Keratinocyte (primary cell): Measurements from ENCODE around the gene ETV3. TPM values are rescaled to one million over a fixed set of nuclear protein-coding genes. Genes with fewer than 3 reads are reported as not detected.

Experiments
- DNase-seq: peaks from one replicate; pipeline ENCODE4 v3.0.0-alpha.2; 2011; ENCODE audit warnings: low read depth, missing footprints, low spot score
- FAIRE-seq: peaks from 2 replicates; lab custom pipeline; 2011; peaks lifted over from hg19 to GRCh38; lab: Jason Lieb, UNC
- H2AFZ ChIP-seq: 2 replicates; pipeline ENCODE4 v1.6.0; 2012; ENCODE audit warnings: low read length, control low read depth, inconsistent platforms; ENCODE audit not compliant: control insufficient read depth
- H3K27ac ChIP-seq: 2 replicates; pipeline ENCODE4 v1.5.1; 2011; ENCODE audit warnings: low read length; ENCODE audit not compliant: control insufficient read depth, insufficient read depth
- H3K27me3 ChIP-seq: 3 replicates; pipeline ENCODE4 v1.6.0; 2011; ENCODE audit warnings: low read length; ENCODE audit not compliant: control insufficient read depth, insufficient read depth; ENCODE audit errors: extremely low read depth
- H3K36me3 ChIP-seq, 2 experiments: 2 replicates in 1 of 2; 3 replicates in 1 of 2; pipeline ENCODE4 v1.5.1; 2011; ENCODE audit warnings: low read length in 2 of 2, mild to moderate bottlenecking in 1 of 2; ENCODE audit not compliant: control insufficient read depth in 2 of 2, insufficient read depth in 2 of 2; ENCODE audit errors: extremely low read depth in 1 of 2
- H3K4me1 ChIP-seq: 3 replicates; pipeline ENCODE4 v1.5.1; 2011; ENCODE audit warnings: low read length; ENCODE audit not compliant: control insufficient read depth, insufficient read depth; ENCODE audit errors: extremely low read depth
- H3K4me2 ChIP-seq: 3 replicates; pipeline ENCODE4 v1.6.0; 2011; ENCODE audit warnings: low read depth, low read length; ENCODE audit not compliant: control insufficient read depth, insufficient read depth; ENCODE audit errors: extremely low read depth
- H3K4me3 ChIP-seq, 3 experiments: fragments of 200-600 bp in 1 of 3; sonication (generic) in 1 of 3; 2 replicates in 2 of 3; 3 replicates in 1 of 3; pipeline ENCODE4 v1.5.1; 2011 to 2016; ENCODE audit warnings: low read length in 3 of 3, mild to moderate bottlenecking in 3 of 3, control low read depth in 2 of 3, inconsistent platforms in 1 of 3, low read depth in 1 of 3, mixed read lengths in 1 of 3, mixed run types in 1 of 3, moderate library complexity in 1 of 3; ENCODE audit not compliant: control insufficient read depth in 2 of 3, insufficient read depth in 2 of 3; ENCODE audit errors: extremely low read depth in 1 of 3
- H3K79me2 ChIP-seq: 2 replicates; pipeline ENCODE4 v1.6.0; 2012; ENCODE audit warnings: low read length; ENCODE audit not compliant: control insufficient read depth, insufficient read depth
- H3K9ac ChIP-seq: 3 replicates; pipeline ENCODE4 v1.6.0; 2011; ENCODE audit warnings: low read length; ENCODE audit not compliant: control insufficient read depth, insufficient read depth; ENCODE audit errors: extremely low read depth
- H3K9me1 ChIP-seq: 3 replicates; pipeline ENCODE4 v1.6.0; 2011; ENCODE audit warnings: low read length; ENCODE audit not compliant: control insufficient read depth, insufficient read depth; ENCODE audit errors: extremely low read depth
- H3K9me3 ChIP-seq: 2 replicates; pipeline ENCODE4 v1.5.1; 2012; ENCODE audit warnings: low read depth, low read length; ENCODE audit not compliant: control insufficient read depth
- H4K20me1 ChIP-seq: 3 replicates; pipeline ENCODE4 v1.6.0; 2011; ENCODE audit warnings: low read length; ENCODE audit not compliant: control insufficient read depth, insufficient read depth; ENCODE audit errors: extremely low read depth
- EZH2 ChIP-seq: IDR thresholded peaks from one replicate; pipeline ENCODE4 v1.6.1; 2012; ENCODE audit warnings: inconsistent platforms, mild to moderate bottlenecking, low read length, moderate library complexity
- dilution Hi-C: fragments of 300-500 bp; cut with MboI; formaldehyde crosslinking; loops from one replicate; pipeline ENCODE4 v1.7.0; 2020; ENCODE audit warnings: low sequenced_read_pairs; ENCODE audit not compliant: extremely low pct_ligation_motif_present
- polyA plus RNA-seq, 5 experiments: library from polyadenylated mRNA; depleted of rRNA in 3 of 5; stranded (reverse) in 3 of 5; stranded (forward) in 1 of 5; unstranded in 1 of 5; fragments of >200 nt; gene quantifications; 1 replicate in 1 of 5; 2 replicates in 3 of 5; 3 replicates in 1 of 5; pipeline versions ENCODE4 v1.2.1 to v1.2.3, GENCODE V29; 2011 to 2012; ENCODE audit warnings: missing spikeins in 2 of 5, low read depth in 1 of 5, low replicate concordance in 1 of 5
- TF ChIP-seq, protein P1 (sequence below), 3 experiments: IDR thresholded peaks in 1 of 3; conservative IDR thresholded peaks in 1 of 3; optimal IDR thresholded peaks in 1 of 3; 2 replicates in 2 of 3; 3 replicates in 1 of 3; pipeline versions ENCODE3 to v1.5.1; 2011; ENCODE audit warnings: low read length in 3 of 3, mild to moderate bottlenecking in 3 of 3, moderate library complexity in 2 of 3, control low read depth in 1 of 3, inconsistent platforms in 1 of 3; ENCODE audit not compliant: insufficient read depth in 2 of 3; ENCODE audit errors: extremely low read depth in 1 of 3

Gene ETV3
- polyA plus RNA-seq, 1 donor (not counting 4 experiments of a cell fraction or from before 2014, with no cell fraction given): 22.3 TPM

DNA sequence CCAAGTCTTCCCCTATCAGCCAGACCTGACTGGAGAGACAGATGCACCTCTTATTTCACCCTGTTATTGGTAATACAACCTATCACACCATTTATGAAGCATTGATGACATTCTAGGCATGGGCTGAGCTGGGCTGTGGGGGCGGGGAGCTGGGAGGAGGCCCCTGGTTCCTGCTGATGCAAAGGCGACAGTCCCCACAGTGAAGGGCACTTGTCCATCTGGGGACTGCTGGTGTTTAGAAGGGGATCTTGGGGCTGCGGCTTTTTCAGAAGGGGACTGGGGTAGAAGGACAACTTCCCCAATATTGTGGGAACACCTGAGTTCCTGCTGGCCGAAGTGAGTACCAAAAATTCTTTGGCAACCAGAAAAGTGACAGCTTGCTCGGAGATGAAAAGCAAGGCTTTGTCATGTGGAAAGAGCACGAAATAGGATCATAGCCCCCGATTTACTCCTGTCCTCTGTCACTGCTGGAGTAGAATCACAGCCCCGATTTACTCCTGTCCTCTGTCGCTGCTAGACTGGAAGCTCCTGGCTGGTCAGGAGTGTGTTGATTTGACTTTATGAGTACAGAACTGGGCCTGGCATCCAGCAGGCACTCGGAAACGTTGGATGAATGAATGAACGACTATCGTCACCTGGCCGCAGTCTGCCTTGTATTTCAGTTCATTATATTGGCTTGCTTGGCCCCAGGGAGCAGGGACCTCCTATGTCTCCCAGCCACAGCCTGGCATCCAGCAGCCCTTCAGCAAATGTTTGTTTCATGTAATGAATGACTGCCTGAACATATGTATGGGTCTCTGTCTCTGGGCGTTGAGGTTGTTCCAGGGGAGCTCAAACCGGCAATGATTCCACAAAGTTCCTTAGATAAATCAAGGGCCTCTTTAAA is 22.1 kb downstream of the ETV3 start:
- dilution Hi-C loops: no loop called here
- Histone ChIP-seq H4K20me1 (no peaks in the 10 kb centered on the region), H3K9me1 (no peaks in the 10 kb centered on the region), H3K9ac (no peak overlapping the region), H3K36me3 (no peaks in the 10 kb centered on the region), H3K79me2 (no peaks in the 10 kb centered on the region), H3K9me3 (no peaks in the 10 kb centered on the region), H3K27me3 (peaks cover 6% of the 10 kb centered on the region), H3K27ac (no peak overlapping the region), H3K4me3 (no peak overlapping the region), H3K4me1 (no peaks in the 10 kb centered on the region), H2AFZ (no peak overlapping the region), H3K4me2 (no peak overlapping the region)
- no peak for TF ChIP-seq EZH2
- DNase-seq: no peak
- no peak for FAIRE-seq

DNA sequence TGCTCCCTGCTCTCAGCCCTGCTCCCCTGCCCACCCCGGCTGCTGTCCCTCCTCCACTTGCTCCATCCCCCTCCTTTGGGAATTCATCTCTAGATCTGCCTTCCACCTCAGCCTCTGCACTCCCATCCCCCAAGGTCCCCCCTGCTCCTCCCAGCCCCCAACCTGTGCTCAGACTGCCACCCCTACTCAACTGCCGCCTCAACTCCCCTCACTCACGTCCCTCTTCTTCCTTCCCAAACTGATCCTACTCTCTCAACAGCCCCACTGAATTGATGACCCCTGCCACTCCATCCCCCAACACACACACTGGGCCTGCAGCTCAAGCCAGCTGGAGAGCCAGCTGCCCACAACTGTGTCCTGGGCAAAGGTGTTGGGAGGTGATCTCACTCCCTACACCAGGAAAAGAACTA is 22.8 kb downstream of the ETV3 start:
- H3K9me3 ChIP-seq: no peaks in the 10 kb centered on the region
- FAIRE-seq: no peak
- dilution Hi-C loops: no loop called here

DNA sequence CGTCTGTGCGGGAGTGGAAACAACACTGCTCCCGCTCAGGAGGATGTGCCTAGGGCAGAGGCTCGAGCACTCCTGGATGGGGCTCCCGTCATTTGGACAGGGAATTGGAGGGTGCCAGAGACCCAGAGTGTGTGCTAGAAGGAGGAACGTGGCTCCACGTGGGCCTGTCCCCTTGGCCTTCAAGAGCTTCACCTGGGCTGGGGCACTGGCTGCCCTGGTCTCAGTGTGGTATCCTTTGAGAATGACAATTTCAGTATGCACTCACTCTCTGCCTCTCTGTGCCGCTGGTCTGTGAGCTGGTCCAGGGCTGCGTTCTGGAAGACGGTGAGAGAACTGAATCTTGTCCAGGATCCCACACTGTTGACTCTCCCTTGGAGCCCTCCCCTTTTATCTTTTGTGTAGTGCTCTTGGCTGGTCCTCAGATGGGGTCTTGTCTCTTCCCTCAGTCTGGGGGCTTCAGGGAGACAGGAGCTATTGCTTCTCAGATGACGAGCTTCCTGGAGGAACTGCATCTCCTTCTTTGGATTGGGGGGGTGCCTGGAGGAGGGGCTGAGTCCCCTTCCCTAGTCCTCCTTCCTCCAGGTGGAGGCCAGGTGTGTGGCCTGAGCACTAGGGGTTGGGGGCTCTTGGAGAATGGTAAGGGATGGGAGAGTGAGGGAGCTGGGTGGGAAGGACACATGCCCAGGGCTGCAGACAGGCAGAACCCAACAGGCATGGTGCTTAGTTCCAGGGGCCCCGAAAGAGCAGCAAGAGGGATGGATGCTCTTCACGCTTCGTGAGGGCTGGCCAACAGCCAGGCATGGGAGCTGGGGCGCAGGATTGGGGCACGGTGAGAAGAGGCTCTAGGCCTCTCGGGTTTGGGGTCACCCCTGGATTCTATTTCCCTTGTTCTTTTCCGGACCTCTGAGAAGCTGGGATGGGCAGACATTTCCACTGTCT is 23.7 kb downstream of the ETV3 start:
- Histone ChIP-seq H3K4me1 (no peaks in the 10 kb centered on the region), H3K4me3 (no peak overlapping the region), H3K79me2 (no peaks in the 10 kb centered on the region), H3K27ac (no peak overlapping the region), H4K20me1 (no peaks in the 10 kb centered on the region), H2AFZ (no peak overlapping the region), H3K9ac (no peak overlapping the region), H3K27me3 (peaks cover 8% of the 10 kb centered on the region), H3K9me3 (no peaks in the 10 kb centered on the region), H3K36me3 (no peaks in the 10 kb centered on the region), H3K9me1 (no peaks in the 10 kb centered on the region), H3K4me2 (no peak overlapping the region)
- DNase-seq (no peak), FAIRE-seq (no peak)
- dilution Hi-C loops: no loop called here
- no peak for TF ChIP-seq EZH2
- TF ChIP-seq, protein P1, sequence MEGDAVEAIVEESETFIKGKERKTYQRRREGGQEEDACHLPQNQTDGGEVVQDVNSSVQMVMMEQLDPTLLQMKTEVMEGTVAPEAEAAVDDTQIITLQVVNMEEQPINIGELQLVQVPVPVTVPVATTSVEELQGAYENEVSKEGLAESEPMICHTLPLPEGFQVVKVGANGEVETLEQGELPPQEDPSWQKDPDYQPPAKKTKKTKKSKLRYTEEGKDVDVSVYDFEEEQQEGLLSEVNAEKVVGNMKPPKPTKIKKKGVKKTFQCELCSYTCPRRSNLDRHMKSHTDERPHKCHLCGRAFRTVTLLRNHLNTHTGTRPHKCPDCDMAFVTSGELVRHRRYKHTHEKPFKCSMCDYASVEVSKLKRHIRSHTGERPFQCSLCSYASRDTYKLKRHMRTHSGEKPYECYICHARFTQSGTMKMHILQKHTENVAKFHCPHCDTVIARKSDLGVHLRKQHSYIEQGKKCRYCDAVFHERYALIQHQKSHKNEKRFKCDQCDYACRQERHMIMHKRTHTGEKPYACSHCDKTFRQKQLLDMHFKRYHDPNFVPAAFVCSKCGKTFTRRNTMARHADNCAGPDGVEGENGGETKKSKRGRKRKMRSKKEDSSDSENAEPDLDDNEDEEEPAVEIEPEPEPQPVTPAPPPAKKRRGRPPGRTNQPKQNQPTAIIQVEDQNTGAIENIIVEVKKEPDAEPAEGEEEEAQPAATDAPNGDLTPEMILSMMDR (optimal IDR thresholded peaks at IDR 0.05 in 1 of 3, IDR thresholded peaks at IDR 0.05 in 1 of 3, conservative IDR thresholded peaks at IDR 0.05 in 1 of 3; ENCODE audit: extremely low read depth in 1 of 3, insufficient read depth in 2 of 3, low read length in 3 of 3): no peak

More for the DNA sequence above, 22.8 kb downstream of the ETV3 start:
- Histone ChIP-seq H3K27ac (no peak overlapping the region), H3K4me3 (no peak overlapping the region), H2AFZ (no peak overlapping the region), H3K4me2 (no peak overlapping the region), H3K36me3 (no peaks in the 10 kb centered on the region), H3K79me2 (no peaks in the 10 kb centered on the region), H3K9me1 (no peaks in the 10 kb centered on the region), H4K20me1 (no peaks in the 10 kb centered on the region), H3K4me1 (no peaks in the 10 kb centered on the region), H3K27me3 (peaks cover 6% of the 10 kb centered on the region), H3K9ac (no peak overlapping the region)
- DNase-seq: no peak
- TF ChIP-seq EZH2: no peak
